Skeletal muscle cell (primary cell): ENCODE measurements around the gene ZNF784.
A peak's percentile ranks its signal among the peaks of the same experiment; 100 is the strongest.

Source experiments
- DNase-seq: peaks from one replicate; pipeline ENCODE4 v3.0.0-alpha.2; 2010; ENCODE audit warnings: low read depth
- H3K4me3 ChIP-seq: 2 replicates; pipeline ENCODE4 v1.5.1; 2011; ENCODE audit warnings: low read depth, mild to moderate bottlenecking, control low read depth, low read length, moderate library complexity

ZNF784 gene

GRCh38 chr19:55644842-55645511 is 20.6 kb upstream of the ZNF784 start:
- DNase-seq: no peak
- peak overlapping the region; percentile 92 for H3K4me3 ChIP-seq

DNA sequence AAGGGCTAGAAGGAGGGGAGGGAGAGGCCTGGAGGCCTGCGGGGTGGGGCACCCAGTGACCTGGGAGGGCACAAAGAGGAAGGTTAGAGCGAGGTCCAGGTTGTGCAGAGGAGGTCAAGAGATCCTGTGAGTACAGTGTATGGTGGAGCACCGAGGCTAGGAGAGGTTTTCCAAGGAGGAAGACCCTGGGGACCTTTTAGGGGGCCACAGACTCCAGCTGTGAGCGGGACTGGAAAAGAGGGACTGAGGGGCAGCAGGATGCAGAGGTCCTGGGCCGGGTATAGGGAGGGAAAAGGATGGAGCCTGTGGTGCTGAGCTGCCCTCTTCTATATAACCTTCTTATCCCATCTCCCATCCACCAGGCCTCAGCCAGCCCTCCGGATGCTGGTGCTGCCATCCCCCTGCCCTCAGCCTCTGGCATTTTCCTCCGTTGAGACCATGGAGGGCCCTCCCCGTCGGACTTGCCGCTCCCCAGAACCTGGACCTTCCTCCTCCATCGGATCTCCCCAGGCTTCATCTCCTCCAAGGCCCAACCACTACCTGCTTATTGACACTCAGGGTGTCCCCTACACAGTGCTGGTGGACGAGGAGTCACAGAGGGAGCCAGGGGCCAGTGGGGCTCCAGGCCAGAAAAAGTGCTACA is 19.9 kb upstream of the ZNF784 start:
- peak overlapping the region; percentile 92 for H3K4me3 ChIP-seq
- DNase-seq: no peak

- peak overlapping the region; percentile 92 for H3K4me3 ChIP-seq
- DNase-seq: no peak
Observed at GRCh38 chr19:55643887-55644176, 19.5 kb upstream of the ZNF784 start.

DNA sequence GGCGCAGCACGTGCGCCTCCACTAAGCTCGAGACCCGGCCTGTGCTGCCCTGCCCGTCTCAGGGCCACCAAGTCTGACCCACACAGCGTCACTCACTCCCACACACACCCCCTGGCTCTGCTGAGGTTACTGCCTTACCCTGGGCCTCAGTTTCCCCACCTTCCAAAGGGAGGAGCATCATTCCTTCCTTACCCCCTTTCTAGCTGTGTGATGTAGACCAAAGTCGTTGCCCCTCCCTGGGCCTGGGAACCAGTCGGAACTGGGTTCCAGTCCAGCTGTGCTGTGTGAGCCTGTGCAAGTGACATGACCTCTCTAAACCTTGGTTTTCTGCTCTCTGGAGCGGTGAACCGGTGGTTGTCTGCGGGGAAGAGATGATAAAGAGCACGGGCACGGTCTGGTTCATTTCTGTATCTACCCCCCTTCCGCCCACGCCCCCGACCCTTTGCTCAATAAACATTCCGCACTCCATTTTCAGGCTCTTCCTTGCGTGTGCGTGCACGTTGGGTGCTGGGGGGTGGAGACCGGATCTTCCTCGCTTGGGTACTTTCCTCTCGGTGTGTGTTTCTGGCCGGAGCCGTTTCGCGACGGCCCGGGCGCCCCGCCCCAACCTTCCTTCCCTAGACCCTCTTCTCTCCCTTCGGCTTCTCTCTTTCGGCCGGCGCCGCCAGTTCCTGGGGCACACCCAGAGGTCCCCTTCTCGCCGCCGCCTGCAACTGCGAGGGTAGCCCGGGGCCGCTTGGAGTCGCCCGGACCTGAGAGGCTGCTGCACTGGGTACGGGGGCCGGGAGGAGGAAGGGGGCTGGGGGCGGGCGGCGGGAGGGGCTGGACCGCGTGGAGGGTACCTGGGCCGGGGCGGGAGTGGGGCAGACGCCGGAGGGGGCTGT is 18.9 kb upstream of the ZNF784 start, which contains the start of gene ZNF581:
Gene ZNF581, plus strand, starts transcription at position 647 of the 884 bp plus-strand sequence. CDS start 923 bp downstream, outside the sequence.
- DNase-seq: peak; percentile 40
- peak within 1 kb of the TSS; percentile 92 for H3K4me3 ChIP-seq

DNA sequence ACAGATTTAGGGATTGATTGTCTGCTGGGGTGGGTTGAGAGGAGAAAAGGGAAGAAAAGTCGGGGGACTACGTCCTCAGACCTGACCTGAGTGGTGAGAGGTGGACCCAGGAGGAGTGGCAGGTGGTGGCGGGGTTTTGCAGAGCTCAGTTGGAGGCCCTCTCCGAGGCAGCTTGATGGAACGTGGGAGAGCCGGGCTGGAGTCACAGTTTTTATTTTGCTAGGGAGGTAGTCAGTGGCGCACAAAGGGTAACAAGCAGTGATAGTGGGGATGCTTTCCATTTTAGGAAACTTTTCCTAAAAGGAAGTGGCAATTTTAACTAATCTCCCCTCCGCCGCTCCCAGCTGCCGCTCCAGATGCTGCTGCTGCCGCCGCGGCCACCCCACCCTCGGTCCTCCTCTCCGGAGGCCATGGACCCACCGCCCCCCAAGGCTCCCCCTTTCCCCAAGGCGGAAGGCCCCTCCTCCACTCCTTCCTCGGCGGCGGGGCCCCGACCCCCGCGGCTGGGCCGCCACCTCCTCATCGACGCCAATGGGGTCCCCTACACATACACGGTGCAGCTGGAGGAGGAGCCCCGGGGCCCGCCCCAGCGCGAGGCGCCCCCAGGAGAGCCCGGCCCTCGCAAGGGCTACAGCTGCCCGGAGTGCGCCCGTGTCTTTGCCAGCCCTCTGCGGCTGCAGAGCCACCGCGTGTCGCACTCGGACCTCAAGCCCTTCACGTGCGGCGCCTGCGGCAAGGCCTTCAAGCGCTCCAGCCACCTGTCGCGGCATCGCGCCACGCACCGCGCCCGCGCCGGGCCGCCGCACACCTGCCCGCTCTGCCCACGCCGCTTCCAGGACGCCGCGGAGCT is 18.0 kb upstream of the ZNF784 start:
- peak overlapping the region; percentile 92 for H3K4me3 ChIP-seq
- DNase-seq: no peak

DNA sequence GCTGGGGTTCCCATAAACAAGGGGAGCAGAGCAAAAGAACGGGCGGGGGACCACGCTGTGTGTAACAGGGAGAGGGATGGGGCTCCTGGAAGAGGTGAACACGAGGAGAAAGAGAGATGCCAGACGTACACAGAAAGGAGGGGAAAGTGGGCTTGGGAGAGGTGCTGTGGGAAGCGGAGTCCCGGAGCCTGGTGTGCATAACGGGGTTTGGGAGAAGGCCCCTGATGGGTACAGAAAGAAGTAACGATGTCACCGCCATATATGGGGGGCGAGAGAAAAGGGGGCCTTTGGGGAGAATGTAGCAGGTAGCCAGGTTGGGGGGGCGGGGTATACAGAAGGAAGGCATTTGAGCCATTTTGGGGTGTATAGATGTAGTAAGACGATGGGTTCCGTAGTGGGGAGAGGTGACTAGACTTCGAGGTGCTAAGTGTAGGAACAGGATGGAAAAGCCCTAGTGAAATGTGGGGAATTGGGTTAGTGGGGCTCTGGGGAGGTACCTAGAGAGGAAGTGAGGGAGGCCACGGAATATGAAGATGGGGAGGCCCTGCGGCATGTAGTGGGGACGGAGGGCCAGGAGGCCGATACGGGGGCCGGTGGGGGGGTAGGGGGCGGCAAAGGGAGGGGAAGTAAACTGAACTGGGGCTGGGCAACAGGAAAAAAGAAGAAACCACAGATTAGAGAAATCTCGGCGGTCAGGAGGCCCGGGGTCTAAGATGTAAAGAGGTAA is 17.2 kb upstream of the ZNF784 start:
- no peak for DNase-seq
- peak overlapping the region; percentile 92 for H3K4me3 ChIP-seq

DNA sequence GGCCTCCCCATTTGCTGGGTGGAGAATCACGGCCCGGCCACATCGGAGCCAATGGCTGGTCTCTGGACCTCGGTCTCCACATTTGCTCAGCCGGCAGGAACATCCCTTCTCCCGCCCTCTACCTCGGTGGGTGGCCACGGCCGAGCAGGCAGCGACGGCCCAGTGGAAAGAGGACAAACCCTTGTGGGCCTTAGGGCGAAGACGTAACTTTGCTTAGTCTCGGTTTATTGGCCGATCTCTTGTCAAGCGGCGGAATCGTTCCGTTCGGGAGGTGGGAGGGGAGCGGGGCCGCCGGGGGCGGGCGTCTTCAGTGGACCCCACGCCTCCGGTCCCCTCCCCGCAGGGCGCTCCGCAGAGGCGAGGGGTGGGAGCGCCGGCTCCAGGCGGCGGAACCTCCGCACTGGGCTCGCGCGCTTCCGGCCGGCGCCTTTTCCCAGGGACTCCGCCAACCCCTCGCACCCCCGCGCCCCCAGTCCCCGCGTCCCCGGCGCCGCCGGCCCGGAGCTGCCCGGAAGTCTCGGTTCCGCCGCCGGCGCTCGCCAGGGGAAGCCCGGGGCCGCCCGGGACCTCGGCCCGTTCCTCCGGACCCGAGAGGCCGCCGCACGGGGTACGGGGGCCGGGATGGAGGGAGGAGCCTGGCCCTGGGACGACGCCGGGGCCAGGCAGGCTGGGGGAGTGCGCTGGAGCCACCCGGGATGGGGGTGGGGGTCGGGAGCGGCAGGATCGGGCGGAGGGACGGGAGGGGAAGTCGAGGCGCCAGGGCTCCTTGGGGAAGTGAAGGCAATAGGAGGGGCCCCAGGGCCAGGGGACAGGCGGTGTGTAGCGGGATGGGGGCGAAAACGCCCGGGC is 16.4 kb upstream of the ZNF784 start, which contains the start of gene ZNF580:
Gene ZNF580, plus strand, starts transcription at position 426 of the 849 bp plus-strand sequence. CDS start 1,507 bp downstream, outside the sequence.
- peak; percentile 59 for DNase-seq
- peak within 1 kb of the TSS; percentile 92 for H3K4me3 ChIP-seq

- DNase-seq: no peak
- peak overlapping the region; percentile 92 for H3K4me3 ChIP-seq
Observed at GRCh38 chr19:55640043-55640576, 15.7 kb upstream of the ZNF784 start.

- no peak for DNase-seq
- no peak overlapping the region for H3K4me3 ChIP-seq
Observed at GRCh38 chr19:55638864-55639359, 14.5 kb upstream of the ZNF784 start.

GRCh38 chr19:55637534-55637933 is 13.2 kb upstream of the ZNF784 start:
- no peak for DNase-seq

DNA sequence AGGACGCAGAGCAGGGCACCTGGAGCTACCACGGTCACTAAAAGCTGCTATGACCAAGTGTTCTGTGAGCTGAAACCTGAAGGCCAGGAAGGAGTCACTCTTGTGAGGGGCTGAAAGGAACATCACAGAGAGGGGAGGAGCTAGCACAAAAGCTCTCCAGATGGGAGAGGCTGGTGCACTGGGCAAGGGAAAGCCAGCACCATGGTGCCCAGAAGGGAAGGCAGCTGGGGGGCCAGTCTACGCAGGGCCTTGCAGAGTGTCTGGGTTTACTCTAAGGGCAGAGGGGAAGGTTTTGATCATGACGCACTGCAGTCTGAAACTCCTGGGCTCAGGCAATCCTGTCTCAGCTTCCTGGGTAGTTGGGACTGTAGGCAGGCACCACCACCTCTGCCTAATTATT is 12.4 kb upstream of the ZNF784 start:
- DNase-seq: no peak
- H3K4me3 ChIP-seq: no peak overlapping the region

More at GRCh38 chr19:55637534-55637933, 13.2 kb upstream of the ZNF784 start:
- H3K4me3 ChIP-seq: no peak overlapping the region

DNA sequence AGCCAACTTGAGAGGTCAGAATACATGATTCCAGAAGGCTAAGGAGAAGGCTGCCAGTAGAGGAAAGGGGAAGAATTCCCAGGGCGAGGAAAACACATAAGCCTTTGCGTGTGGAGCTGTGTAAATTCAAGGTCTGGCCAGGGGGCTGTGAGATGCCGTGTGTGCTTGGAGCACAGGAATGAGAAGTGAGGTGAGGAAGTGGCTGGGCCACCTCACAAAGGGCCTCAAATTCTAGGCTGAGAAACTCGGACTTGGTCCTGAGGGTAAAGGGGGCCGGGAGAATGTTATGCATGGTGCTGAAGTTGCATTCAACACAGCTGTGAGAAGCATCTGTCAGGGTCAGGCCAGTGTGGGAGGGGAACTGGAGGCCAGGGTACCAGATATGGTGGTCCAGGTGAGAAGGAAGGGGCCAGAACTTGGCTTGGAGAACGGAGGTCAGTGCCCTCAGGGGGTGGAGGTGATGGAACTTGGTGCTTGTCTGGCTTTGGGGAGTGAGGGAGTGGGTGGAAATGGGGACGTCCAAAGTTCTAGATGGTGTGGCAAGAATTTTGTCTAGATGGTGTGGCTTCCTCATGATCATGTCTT is 11.6 kb upstream of the ZNF784 start:
- no peak for DNase-seq
- H3K4me3 ChIP-seq: peak overlapping the region; percentile 100

GRCh38 chr19:55635334-55635717 is 11.0 kb upstream of the ZNF784 start:
- no peak for DNase-seq
- peak overlapping the region; percentile 100 for H3K4me3 ChIP-seq

DNA sequence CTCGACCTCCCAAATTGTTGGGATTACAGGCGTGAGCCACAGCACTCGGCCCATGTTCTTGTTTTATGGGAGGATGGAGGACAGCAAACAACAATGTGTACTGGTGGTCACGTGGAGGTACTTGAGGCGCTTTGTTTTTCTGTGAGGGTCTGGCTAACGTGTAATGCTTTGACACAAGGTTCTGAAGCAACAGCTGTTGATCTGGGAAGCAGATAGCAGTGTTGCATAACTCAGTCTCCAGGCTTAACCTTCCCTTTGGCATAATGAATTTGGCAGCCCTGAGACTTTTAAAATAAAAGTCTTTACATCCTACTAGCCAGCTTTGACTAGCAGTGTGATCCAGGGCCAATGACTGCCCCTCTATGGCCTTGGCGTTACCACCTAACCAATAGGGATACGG is 9.5 kb upstream of the ZNF784 start:
- no peak for DNase-seq
- no peak overlapping the region for H3K4me3 ChIP-seq

- DNase-seq: peak; percentile 81
- no peak overlapping the region for H3K4me3 ChIP-seq
Observed at GRCh38 chr19:55632463-55632834, 8.1 kb upstream of the ZNF784 start.

DNA sequence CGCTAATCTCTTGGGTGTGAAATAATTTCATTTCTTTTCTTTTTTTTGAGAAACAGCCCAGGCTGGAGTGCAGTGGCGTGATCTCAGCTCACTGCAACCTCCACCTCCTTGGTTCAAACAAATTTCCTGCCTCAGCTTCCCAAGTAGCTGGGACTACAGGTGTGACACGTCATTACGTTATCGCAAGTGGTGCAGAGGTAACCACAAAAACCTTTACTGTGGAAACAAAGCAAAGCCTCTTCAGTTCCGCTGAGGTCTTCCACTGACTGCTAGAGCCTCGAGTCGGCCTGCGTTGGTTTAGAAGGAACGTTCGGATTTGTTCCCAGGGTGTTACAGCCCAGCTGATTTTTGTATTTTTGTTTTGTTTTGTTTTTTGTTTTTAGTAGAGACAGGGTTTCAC is 2.0 kb upstream of the ZNF784 start:
- H3K4me3 ChIP-seq: no peak overlapping the region
- no peak for DNase-seq

DNA sequence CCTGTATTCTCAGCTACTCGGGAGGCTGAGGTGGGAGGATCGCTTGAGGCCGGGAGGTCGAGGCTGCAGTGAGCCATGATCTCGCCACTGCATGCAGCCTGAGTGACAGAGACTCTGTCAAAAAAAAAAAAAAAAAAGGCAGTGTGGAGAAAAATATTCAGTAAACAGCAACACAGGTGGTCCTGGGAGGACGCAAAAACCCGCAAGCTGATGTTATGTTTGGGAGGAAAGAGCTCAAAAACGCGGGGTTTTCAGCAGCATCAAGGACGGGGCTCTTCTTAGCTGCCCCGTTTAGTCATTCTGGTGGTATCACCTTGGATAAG is 599 bp upstream of the ZNF784 start:
- no peak for DNase-seq
- peak overlapping the region; percentile 61 for H3K4me3 ChIP-seq
